GM18502 (cell line): ENCODE data around the gene MYO9A.
"Not testable (repeated sequence)": the region's sequence is repeated elsewhere in the genome, so short reads cannot be mapped to it uniquely, and the experiment has no call there.

Experiments used
- ATAC-seq: cut with Tn5 transposase; IDR thresholded peaks from one replicate; pipeline ENCODE4 v1.9.1; 2021; ENCODE audit warnings: mild to moderate bottlenecking; ENCODE audit not compliant: unreplicated experiment, poor library complexity

Gene MYO9A

GRCh38 chr15:72100551-72100950, 17.4 kb downstream of the MYO9A start:
- ATAC-seq: not testable (repeated sequence)

- no peak for ATAC-seq
Observed at GRCh38 chr15:72099155-72099554, 18.8 kb downstream of the MYO9A start.

GRCh38 chr15:72098040-72098439, 19.9 kb downstream of the MYO9A start:
- no peak for ATAC-seq

- ATAC-seq: no peak
Observed at GRCh38 chr15:72096796-72097195, 21.2 kb downstream of the MYO9A start.

- no peak for ATAC-seq
Observed at GRCh38 chr15:72092691-72093090, 25.3 kb downstream of the MYO9A start.

- ATAC-seq: no peak
Observed at GRCh38 chr15:72092006-72092405, 25.9 kb downstream of the MYO9A start.

GRCh38 chr15:72086920-72087648, 30.9 kb downstream of the MYO9A start:
- ATAC-seq: no peak

- no peak for ATAC-seq
Observed at GRCh38 chr15:72086010-72086697, 31.8 kb downstream of the MYO9A start.

- ATAC-seq: no peak
Observed at GRCh38 chr15:72082176-72082575, 35.8 kb downstream of the MYO9A start.

- ATAC-seq: no peak
Observed at GRCh38 chr15:72078887-72079286, 39.1 kb downstream of the MYO9A start.

- ATAC-seq: no peak
Observed at GRCh38 chr15:72077950-72078349, 40.0 kb downstream of the MYO9A start.

GRCh38 chr15:72074335-72075060, 43.5 kb downstream of the MYO9A start:
- no peak for ATAC-seq

- ATAC-seq: not testable (repeated sequence)
Observed at GRCh38 chr15:72071448-72071825, 46.5 kb downstream of the MYO9A start.

GRCh38 chr15:72070817-72071447, 47.0 kb downstream of the MYO9A start:
- ATAC-seq: no peak

- no peak for ATAC-seq
Observed at GRCh38 chr15:72068856-72069255, 49.1 kb downstream of the MYO9A start.

GRCh38 chr15:72065801-72066200, 52.1 kb downstream of the MYO9A start:
- no peak for ATAC-seq

- ATAC-seq: no peak
Observed at GRCh38 chr15:72063186-72063585, 54.8 kb downstream of the MYO9A start.

GRCh38 chr15:72062319-72062718, 55.6 kb downstream of the MYO9A start:
- no peak for ATAC-seq

- ATAC-seq: no peak
Observed at GRCh38 chr15:72060687-72061250, 57.2 kb downstream of the MYO9A start.

GRCh38 chr15:72058585-72058984, 59.4 kb downstream of the MYO9A start:
- ATAC-seq: no peak
